HTR-8/SVneo (cell line): ENCODE data around the gene GALNT6.

Experiments used
- DNase-seq: peaks from one replicate; pipeline ENCODE4 v3.0.0; 2011; ENCODE audit warnings: low spot score, mixed read lengths; ENCODE audit not compliant: insufficient read length
- FAIRE-seq: peaks from 2 replicates; lab custom pipeline; 2011; peaks lifted over from hg19 to GRCh38; lab: Jason Lieb, UNC

GALNT6 gene

DNA sequence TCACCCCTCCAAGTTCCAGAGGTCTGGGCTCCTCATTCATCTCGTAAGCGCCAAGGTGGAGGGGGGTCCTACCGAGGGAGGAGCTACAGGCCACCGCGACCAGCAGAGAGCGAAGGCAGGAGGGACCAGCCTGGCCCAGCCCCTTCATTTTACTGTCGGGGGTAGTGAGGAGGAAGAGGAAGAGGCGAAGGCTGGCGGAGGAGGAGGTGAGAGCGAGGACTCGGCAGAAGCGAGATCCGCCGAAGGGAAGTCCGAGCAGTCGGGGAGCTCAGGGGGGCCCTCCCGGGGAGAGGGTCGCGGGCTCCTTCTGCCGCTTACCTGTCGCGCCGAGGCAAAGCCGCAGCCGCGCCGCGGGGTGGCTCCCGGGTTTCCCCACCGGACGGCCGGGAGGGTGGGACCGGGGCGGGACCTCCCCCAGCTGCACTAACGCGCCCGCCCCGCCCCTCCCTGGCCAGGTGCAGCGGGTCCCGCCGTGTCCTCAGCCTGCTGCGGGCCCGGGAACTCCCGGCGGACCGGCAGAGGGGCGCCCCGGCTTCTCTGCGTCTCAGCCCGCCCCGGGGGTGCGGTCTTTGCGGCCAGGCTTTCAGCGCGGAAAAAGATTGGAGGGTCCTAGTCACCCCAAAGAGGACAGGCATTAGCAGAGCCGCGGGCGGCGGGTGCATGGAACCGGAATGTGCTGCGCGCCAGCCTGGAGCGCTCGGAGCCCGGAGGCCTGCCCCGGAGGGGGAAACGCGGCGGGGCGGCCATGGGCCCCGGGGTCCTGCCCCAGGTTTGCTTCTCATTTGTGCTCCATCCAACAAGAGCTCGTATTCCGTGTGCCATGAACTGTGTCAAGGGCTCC, at the start of gene GALNT6:
Gene GALNT6 (minus strand): TSS at position 124 of the 841 bp plus-strand sequence. CDS start 11,625 bp downstream, outside the sequence.
- FAIRE-seq (no peak), DNase-seq (peak; percentile 44)

DNA sequence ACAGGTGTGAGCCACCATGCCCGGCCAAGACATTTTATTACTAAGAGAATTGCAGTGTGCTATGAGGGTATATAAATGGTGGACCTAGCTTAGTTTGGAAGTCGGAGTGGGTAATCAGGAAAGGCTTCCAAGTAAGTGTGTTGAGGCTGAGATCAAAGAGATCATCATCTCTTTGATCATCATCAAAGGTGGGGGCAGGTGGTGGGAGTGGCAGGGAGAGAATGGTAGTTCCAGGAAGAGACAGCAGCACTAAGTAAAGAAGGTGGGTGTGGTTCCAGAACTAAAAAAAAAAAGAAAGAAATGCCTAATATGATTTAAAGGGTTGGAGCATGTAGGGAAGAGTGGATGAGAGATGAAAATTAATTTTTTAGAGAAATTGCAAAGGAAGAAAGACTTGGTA, 48.1 kb upstream of the GALNT6 start:
- no peak for DNase-seq
- no peak for FAIRE-seq

GRCh38 chr12:51437431-51437830, 46.2 kb upstream of the GALNT6 start:
- no peak for DNase-seq
- FAIRE-seq = no peak

DNA sequence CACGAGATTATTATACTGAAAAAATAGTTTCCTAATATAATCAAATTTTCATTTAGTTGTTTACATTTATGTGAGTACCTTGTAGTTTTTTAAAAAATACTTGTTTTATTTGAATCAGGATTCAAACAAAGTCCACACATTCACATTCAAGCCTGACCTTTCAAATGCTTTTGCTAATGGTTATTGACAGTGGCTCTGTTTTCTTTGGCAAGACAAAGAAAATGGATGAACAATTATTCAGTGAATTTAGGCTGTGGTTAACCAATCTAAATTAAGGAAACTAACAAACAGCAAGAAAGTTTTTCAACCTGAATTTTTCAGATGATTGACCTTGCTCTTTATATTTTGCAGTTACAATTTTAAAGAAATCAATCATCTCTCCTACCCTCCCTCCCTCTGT, 43.1 kb upstream of the GALNT6 start:
- DNase-seq (no peak), FAIRE-seq (no peak)

DNA sequence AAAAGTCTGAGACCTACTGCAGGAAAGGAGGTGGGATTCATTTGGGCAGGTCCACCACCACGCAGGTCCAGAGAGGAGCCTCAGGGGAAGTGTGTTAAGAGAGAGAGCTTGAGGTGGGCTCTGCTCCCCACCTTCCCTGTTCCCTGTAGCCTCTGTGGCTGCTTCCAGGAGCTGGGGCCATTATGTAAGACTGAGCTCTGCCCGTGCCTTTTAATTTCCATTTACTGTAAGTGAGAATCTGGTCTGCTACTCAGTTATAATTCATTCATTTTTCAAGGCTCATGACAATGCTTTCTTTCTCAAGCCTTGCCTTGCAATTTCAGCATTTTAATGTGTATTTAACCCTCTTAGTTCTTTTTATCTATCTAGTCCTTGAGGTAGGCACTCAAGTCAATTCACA, 41.7 kb upstream of the GALNT6 start:
- DNase-seq (no peak), FAIRE-seq (no peak)

DNA sequence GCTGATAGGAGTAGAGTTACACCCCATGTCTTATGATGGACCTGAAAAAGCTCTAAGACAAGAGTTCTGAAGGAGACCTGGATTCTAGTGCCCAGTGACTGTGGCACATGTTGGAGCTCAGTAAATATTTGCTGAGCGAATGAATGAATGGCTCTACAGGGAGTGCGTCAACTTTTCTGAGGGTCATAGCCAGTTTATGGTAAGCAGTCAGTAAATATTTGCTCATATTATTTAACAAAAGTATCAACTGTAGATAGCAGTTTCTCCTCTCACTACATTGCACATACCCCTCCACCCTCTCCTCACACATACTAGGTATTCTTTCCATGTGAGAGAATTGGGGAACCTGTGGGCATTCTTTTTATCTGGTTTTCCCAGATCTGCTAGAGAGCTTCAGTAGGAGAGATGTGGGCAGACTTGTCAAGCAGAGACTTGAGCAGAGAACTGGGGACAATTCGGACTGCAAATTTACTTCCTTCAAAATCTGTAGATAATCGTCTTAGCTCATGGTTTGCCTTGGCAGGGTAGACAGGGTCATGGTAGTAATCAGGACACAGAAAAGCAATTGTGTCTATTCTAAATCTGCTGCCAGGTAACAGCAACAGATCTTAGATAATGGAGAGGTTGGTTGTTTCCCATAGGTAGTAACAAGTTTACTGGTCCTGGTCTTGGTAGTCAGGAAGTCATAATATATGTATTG, 39.1 kb upstream of the GALNT6 start:
- DNase-seq = no peak
- FAIRE-seq = no peak

GRCh38 chr12:51429700-51430099, 38.5 kb upstream of the GALNT6 start:
- no peak for DNase-seq
- FAIRE-seq = no peak

- DNase-seq = no peak
- FAIRE-seq = no peak
Measured at GRCh38 chr12:51428256-51428655, 37.0 kb upstream of the GALNT6 start.

- FAIRE-seq (peak; percentile 92), DNase-seq (peak; percentile 90)
Measured at GRCh38 chr12:51424662-51425539, 33.7 kb upstream of the GALNT6 start, which contains the start of gene SLC4A8. SLC4A8 (plus strand) TSS chr12:51424831; CDS start chr12:51424988, 157 bp downstream.

DNA sequence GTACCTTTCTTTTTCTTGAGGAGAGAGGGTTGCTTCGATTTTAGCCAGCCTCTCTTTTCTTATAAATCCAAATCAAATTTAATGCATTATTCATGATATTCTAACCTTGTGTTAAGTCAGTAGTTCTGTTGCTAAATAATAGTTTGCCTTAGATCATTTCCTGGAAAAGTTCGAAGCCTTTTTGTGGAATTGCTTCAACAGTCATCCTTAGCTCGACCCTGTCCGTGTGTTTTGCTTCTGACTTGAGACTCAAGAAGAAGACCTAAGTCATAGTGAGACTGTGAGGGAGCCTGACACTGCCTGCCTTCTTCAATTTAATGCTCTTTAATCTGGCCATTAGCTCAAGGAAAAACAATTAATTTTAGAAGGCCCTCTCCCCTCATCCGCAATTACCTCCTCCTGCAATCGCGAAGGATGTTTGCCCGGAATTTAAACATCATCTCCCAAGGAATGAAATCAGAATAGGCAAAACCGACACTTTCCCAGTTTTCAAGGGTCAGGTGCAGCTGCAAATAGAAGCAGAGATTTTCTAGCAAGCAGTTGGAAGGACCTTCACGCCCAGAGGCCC, 33.0 kb upstream of the GALNT6 start:
- FAIRE-seq (no peak), DNase-seq (no peak)

GRCh38 chr12:51421266-51421884, 30.2 kb upstream of the GALNT6 start:
- peak; percentile 4 for FAIRE-seq
- peak; percentile 71 for DNase-seq

- DNase-seq (no peak), FAIRE-seq (no peak)
Measured at GRCh38 chr12:51419425-51420193, 28.4 kb upstream of the GALNT6 start.

DNA sequence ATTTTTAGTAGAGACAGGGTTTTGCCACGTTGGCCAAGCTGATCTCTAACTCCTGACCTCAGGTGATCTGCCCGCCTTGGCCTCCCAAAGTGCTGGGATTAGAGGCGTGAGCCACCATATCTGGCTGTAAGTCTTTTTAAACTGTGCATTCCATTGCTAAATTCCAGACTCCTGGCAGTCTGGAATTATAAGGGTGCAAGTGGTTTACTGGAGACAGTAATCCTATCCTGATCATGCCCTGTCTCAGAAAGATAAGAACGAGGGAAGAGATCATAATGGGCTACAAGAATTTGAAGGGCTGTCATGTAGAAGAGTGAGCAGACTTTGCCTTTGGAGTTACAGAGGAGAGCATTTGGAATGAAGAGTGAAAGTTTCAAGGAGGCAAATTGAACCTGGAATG, 26.6 kb upstream of the GALNT6 start:
- FAIRE-seq (no peak), DNase-seq (no peak)

DNA sequence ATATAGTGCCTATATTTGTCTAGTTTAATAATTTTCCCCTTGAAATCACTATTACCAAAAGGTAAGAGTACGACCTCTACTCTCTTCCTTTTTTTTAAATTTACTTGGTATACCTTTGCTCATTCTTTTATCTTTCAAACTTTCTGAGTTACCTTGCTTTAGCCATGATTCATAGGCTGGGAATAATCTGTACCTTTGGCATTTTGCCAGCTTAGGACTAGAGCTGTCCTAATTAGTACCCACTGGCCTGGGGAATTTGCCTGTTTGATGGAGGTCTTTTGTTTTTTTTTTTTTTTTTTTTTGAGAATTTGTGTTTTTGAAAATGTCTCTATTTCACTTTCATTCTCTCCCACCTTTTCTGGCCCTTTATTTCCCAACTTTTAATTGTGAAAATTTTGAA, 24.7 kb upstream of the GALNT6 start:
- DNase-seq = no peak
- no peak for FAIRE-seq

GRCh38 chr12:51413791-51414190, 22.6 kb upstream of the GALNT6 start:
- DNase-seq = no peak
- FAIRE-seq = no peak

DNA sequence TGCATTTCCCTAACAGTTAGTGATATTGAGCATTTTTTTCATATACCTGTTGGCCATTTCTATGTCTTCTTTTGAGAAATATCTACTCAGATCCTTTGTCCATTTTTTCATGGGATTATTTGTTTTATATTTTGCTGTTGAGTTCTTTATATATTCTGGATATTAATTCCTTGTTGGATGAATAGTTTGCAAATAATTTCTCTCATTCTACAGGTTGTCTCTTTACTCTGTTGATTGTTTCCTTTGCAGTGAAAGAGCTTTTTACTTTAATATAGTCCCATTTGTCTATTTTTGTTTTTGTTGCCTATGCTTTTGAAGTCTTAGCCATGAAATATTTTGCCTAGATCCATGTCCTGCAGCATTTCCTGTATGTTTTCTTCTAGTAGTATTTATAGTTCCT, 21.9 kb upstream of the GALNT6 start:
- no peak for DNase-seq
- no peak for FAIRE-seq

DNA sequence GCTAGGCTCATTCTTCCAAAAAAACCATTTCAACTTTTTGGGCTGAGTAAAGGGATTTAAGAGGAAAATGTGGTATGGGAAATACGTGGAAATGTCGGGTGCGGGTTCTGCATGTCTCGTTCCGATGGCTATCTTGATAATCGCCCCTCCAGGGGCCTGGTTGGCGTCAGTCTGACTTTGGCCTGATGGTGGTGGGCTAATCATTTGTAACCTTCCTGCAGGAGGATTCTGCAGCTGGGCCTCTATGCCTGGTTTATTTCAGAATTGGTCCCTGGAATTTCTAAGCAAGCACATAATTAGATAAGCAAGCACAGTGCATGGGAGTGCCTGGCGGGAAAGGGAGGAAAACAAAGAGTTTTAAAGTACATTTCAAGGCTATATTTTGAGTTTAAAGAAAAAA, 18.6 kb upstream of the GALNT6 start:
- no peak for DNase-seq
- FAIRE-seq = no peak

GRCh38 chr12:51407604-51408003, 16.4 kb upstream of the GALNT6 start:
- FAIRE-seq = no peak

DNA sequence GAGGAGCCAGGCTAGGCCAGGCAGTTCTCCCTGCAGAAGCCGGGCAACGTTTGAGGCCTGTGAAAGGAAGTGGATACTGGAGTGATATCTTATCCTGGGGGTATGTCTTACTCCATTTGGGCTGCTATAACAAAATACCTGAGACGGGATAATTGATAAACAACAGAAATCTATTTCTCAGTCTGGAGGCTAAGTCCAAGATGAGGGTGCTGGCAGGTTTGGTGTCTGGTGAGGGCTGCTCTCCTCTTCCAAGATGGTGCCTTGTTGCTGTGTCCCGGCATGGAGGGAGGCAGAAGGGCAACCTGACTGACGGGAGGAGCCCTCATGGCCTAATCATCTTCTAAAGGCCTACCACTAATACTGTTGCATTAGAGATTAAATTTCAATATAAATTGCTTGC, 15.7 kb upstream of the GALNT6 start:
- no peak for FAIRE-seq
- no peak for DNase-seq

More at GRCh38 chr12:51407604-51408003, 16.4 kb upstream of the GALNT6 start:
- no peak for DNase-seq
